Neuronal stem cell (in vitro differentiated cells): ENCODE results near the gene NXN.
"Not testable (repeated sequence)": the region's sequence is repeated elsewhere in the genome, so short reads cannot be mapped to it uniquely, and the experiment has no call there.

Experiments
- DNase-seq: peaks from one replicate; pipeline ENCODE4 v3.0.0-alpha.2; 2013; ENCODE audit warnings: low spot score
- H2AFZ ChIP-seq: one replicate; pipeline ENCODE4 v1.6.1; 2013; ENCODE audit warnings: mild to moderate bottlenecking, low read length, inconsistent platforms
- H2AK5ac ChIP-seq: 2 replicates; pipeline ENCODE4 v1.6.1; 2013; ENCODE audit warnings: low read depth, mild to moderate bottlenecking, inconsistent platforms, low read length, moderate library complexity, mixed read lengths
- H2BK120ac ChIP-seq: 2 replicates; pipeline ENCODE4 v1.6.1; 2013; ENCODE audit warnings: low read depth, mild to moderate bottlenecking, inconsistent platforms, low read length, moderate library complexity, mixed read lengths
- H2BK12ac ChIP-seq: one replicate; pipeline ENCODE4 v1.6.1; 2013; ENCODE audit warnings: low read length, inconsistent platforms
- H2BK15ac ChIP-seq: 2 replicates; pipeline ENCODE4 v1.6.1; 2013; ENCODE audit warnings: mild to moderate bottlenecking, low read length, inconsistent platforms, mixed read lengths
- H2BK5ac ChIP-seq: one replicate; pipeline ENCODE4 v1.6.1; 2013; ENCODE audit warnings: inconsistent platforms, mild to moderate bottlenecking, low read length, moderate library complexity
- H3K14ac ChIP-seq: one replicate; pipeline ENCODE4 v1.6.1; 2013; ENCODE audit warnings: low read length, inconsistent platforms
- H3K18ac ChIP-seq: 2 replicates; pipeline ENCODE4 v1.6.1; 2013; ENCODE audit warnings: low read length, inconsistent platforms
- H3K23ac ChIP-seq: 2 replicates; pipeline ENCODE4 v1.6.1; 2013; ENCODE audit warnings: low read depth, mild to moderate bottlenecking, mixed read lengths, low read length, inconsistent platforms; ENCODE audit not compliant: poor library complexity
- H3K27ac ChIP-seq: replicated peaks from 3 replicates; pipeline ENCODE4 v1.5.1; 2013; ENCODE audit warnings: low read length, inconsistent platforms
- H3K27me3 ChIP-seq, 3 experiments: 2 replicates each; pipeline ENCODE4 v1.6.1; 2013; ENCODE audit warnings: low read length in 3 of 3, mild to moderate bottlenecking in 2 of 3, inconsistent platforms in 1 of 3, low read depth in 1 of 3, mixed read lengths in 1 of 3, moderate library complexity in 1 of 3; ENCODE audit not compliant: control insufficient read depth in 3 of 3, insufficient read depth in 3 of 3
- H3K36me3 ChIP-seq, 2 donors: replicated peaks in 1 of 2; 2 replicates each; pipeline ENCODE4 v1.6.1; 2013; ENCODE audit warnings: low read length in 2 of 2; ENCODE audit not compliant: control insufficient read depth in 2 of 2, insufficient read depth in 2 of 2
- H3K4ac ChIP-seq: 2 replicates; pipeline ENCODE4 v1.6.1; 2013; ENCODE audit warnings: inconsistent platforms, mild to moderate bottlenecking, low read length, moderate library complexity
- H3K4me1 ChIP-seq, 2 donors: 1 replicate in 1 of 2; 2 replicates in 1 of 2; pipeline ENCODE4 v1.6.1; 2013; ENCODE audit warnings: low read length in 2 of 2, low read depth in 1 of 2; ENCODE audit not compliant: control insufficient read depth in 2 of 2, insufficient read depth in 1 of 2
- H3K4me2 ChIP-seq: one replicate; pipeline ENCODE4 v1.6.1; 2013; ENCODE audit warnings: mild to moderate bottlenecking, low read length, inconsistent platforms; ENCODE audit not compliant: insufficient read depth, poor library complexity, severe bottlenecking
- H3K4me3 ChIP-seq, 2 donors: 2 replicates each; pipeline ENCODE4 v1.5.1; 2013; ENCODE audit warnings: low read length in 2 of 2, mild to moderate bottlenecking in 2 of 2, inconsistent platforms in 1 of 2, moderate library complexity in 1 of 2
- H3K79me1 ChIP-seq: one replicate; pipeline ENCODE4 v1.6.1; 2013; ENCODE audit warnings: low read depth, mild to moderate bottlenecking, inconsistent platforms, low read length, moderate library complexity
- H3K9ac ChIP-seq: one replicate; pipeline ENCODE4 v1.6.1; 2013; ENCODE audit warnings: mild to moderate bottlenecking, low read depth, low read length, inconsistent platforms; ENCODE audit not compliant: poor library complexity
- H3K9me3 ChIP-seq, 2 donors: replicated peaks in 1 of 2; 2 replicates each; pipeline versions ENCODE3 to v1.6.1; 2013; ENCODE audit warnings: low read length in 2 of 2, mild to moderate bottlenecking in 2 of 2, inconsistent platforms in 1 of 2, low read depth in 1 of 2, mixed read lengths in 1 of 2, moderate library complexity in 1 of 2; ENCODE audit not compliant: control insufficient read depth in 2 of 2, insufficient read depth in 1 of 2
- H4K8ac ChIP-seq: one replicate; pipeline ENCODE4 v1.6.1; 2013; ENCODE audit warnings: low read depth, mild to moderate bottlenecking, inconsistent platforms, low read length, moderate library complexity
- H4K91ac ChIP-seq: one replicate; pipeline ENCODE4 v1.6.1; 2013; ENCODE audit warnings: low read length, low read depth, mild to moderate bottlenecking, inconsistent platforms; ENCODE audit not compliant: poor library complexity
- WGBS, 2 donors: extraction: QIAGEN DNeasy Blood & Tissue Kit; methylation state at CpG; one replicate each; pipeline ENCODE4 v1.1.7; 2013; ENCODE audit warnings: missing lambda C conversion rate in 2 of 2, mixed read lengths in 1 of 2; ENCODE audit not compliant: insufficient read length in 2 of 2, insufficient replicate concordance in 1 of 2; ENCODE audit errors: extremely low coverage in 2 of 2; 5-methylcytosine and 5-hydroxymethylcytosine counted together

Gene NXN

DNA sequence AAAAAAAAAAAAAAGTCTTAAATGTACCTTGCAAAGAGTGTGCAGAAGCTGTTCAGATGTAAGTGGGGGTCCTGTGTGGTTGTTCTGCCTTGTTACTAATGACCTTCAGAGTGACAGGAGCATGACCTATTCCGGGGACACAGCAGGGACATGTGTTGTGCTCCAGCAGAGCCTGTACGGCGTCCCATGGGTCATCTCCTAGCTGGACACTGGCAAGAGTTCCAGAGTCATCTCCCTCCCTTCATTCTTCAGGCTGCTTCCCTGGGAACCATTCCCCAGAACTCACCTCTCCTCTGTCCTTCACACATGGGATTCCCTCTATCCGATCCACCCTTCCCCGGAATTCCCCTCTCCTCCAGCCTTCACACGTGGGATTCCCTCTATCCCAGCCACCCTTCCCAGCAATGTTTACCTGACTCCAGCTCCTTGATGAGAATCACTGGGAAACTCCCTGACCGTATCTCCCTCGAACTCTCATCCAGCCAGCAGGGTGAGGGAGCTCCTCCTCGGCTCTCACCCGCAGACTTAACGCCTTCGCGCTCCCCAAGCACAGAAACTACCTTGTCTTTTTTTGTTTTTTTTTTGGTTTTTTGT is 111.6 kb downstream of the NXN start:
- peaks cover 4 to 59% of the 10 kb centered on the region in 2 donors for H3K36me3 ChIP-seq
- DNase-seq: no peak
- H3K14ac ChIP-seq: no peak overlapping the region
- no peak overlapping the region for H4K91ac ChIP-seq
- H3K27ac ChIP-seq: no peak overlapping the region
- H3K4ac ChIP-seq: no peak overlapping the region
- no peak overlapping the region for H2BK12ac ChIP-seq
- no peak overlapping the region for H3K23ac ChIP-seq
- no peak overlapping the region for H2AK5ac ChIP-seq
- no peak overlapping the region for H3K4me3 ChIP-seq
- H2BK15ac ChIP-seq: no peak overlapping the region
- no peak overlapping the region for H2BK5ac ChIP-seq
- H3K27me3 ChIP-seq: no peaks in the 10 kb centered on the region
- peak overlapping the region; percentile 53 for H3K18ac ChIP-seq
- H4K8ac ChIP-seq: no peak overlapping the region
- H2AFZ ChIP-seq: no peak overlapping the region
- peaks cover 2% of the 10 kb centered on the region for H3K79me1 ChIP-seq
- H3K4me1 ChIP-seq: no peaks in the 10 kb centered on the region
- H3K4me2 ChIP-seq: no peak overlapping the region
- peaks cover 5 to 17% of the 10 kb centered on the region in 2 donors for H3K9me3 ChIP-seq
- no peak overlapping the region for H2BK120ac ChIP-seq
- WGBS, 2 donors: no CpG with 5 or more reads among the region's 13 CpGs
- H3K9ac ChIP-seq: no peak overlapping the region

DNA sequence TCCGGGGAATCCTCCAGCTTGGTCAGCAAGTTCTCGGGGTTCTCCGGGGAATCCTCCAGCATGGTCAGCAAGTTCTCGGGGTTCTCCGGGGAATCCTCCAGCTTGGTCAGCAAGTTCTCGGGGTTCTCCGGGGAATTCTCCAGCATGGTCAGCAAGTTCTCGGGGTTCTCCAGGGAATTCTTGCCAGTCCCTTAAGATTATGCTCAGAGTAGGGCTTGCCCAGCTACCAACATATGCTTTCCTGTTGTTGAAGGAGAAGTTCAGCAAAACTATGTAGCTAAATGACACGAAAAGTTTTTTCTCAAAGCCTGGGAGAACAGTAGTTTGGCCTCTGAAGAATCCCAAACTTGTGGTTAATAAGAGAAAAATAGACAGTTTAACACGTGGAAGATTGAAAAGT is 112.3 kb downstream of the NXN start:
- H3K4me2 ChIP-seq, H3K27ac ChIP-seq, H4K91ac ChIP-seq, H4K8ac ChIP-seq, H3K4ac ChIP-seq, H3K4me3 ChIP-seq, H2BK5ac ChIP-seq, H3K27me3 ChIP-seq, H3K9ac ChIP-seq, H2BK120ac ChIP-seq, H3K18ac ChIP-seq, H2AFZ ChIP-seq, H2BK12ac ChIP-seq, H2AK5ac ChIP-seq, H3K23ac ChIP-seq, H2BK15ac ChIP-seq, H3K4me1 ChIP-seq, H3K14ac ChIP-seq, DNase-seq, H3K79me1 ChIP-seq: not testable (repeated sequence)
- WGBS, 2 donors: no CpG with 5 or more reads among the region's 10 CpGs
- Histone ChIP-seq H3K9me3 (peaks cover 2 to 11% of the 10 kb centered on the region in 2 donors), H3K36me3 (peaks cover 4 to 65% of the 10 kb centered on the region in 2 donors)

DNA sequence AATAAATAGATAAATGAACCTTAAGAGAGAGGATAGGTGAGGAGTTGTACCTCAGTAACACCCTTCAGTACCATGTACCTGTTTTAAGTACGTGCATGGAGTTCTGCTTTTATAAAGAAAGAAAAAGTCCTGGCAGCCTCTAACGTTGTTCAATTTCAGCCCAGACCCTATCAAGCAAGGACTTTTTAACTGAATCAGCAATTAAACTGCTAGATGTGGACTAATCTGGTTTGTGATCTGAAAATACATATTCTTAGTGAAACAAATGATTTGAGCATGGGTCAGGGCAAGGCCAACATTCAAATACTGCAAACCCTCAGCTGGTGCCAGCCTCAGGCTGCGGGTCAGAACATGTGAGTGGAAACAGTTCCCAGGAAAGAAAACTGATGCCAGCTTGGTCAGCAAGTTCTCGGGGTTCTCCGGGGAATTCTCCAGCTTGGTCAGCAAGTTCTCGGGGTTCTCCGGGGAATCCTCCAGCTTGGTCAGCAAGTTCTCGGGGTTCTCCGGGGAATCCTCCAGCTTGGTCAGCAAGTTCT is 112.9 kb downstream of the NXN start:
- H3K9ac ChIP-seq: no peak overlapping the region
- no peak overlapping the region for H3K23ac ChIP-seq
- no peak overlapping the region for H3K27ac ChIP-seq
- WGBS, 2 donors: no CpG with 5 or more reads among the region's 9 CpGs
- H3K18ac ChIP-seq: no peak overlapping the region
- no peak overlapping the region for H3K14ac ChIP-seq
- H3K27me3 ChIP-seq: no peaks in the 10 kb centered on the region
- no peak overlapping the region for H2BK120ac ChIP-seq
- no peak overlapping the region for H3K4me3 ChIP-seq
- H2BK5ac ChIP-seq: no peak overlapping the region
- H2AFZ ChIP-seq: no peak overlapping the region
- peaks cover 4 to 64% of the 10 kb centered on the region in 2 donors for H3K36me3 ChIP-seq
- H2BK15ac ChIP-seq: no peak overlapping the region
- H2BK12ac ChIP-seq: no peak overlapping the region
- DNase-seq: no peak
- H2AK5ac ChIP-seq: no peak overlapping the region
- H3K79me1 ChIP-seq: peaks cover 2% of the 10 kb centered on the region
- H3K4ac ChIP-seq: no peak overlapping the region
- H4K8ac ChIP-seq: no peak overlapping the region
- peaks cover 1 to 5% of the 10 kb centered on the region in 2 donors for H3K9me3 ChIP-seq
- no peaks in the 10 kb centered on the region for H3K4me1 ChIP-seq
- H4K91ac ChIP-seq: no peak overlapping the region
- H3K4me2 ChIP-seq: no peak overlapping the region

DNA sequence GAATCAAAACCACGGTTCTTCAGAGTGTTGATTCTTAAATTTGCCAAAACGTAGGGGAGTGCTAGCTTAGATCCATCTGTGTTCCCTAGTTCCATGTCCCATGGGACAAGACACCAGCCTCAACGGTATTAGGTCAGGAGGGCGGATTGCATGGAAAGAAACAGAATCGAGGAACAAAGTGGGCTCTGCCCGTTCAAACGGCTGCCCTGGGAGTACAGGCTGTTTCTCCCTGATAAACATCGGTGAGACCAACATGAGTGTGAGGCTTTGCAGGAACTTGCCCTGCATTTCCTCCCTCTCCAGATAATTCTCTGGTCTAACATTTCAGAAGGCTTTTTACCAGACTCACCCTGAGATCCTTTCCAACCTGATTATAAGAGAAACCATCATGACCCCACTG is 115.3 kb downstream of the NXN start:
- no peak overlapping the region for H3K27ac ChIP-seq
- H2AFZ ChIP-seq: no peak overlapping the region
- H3K79me1 ChIP-seq: no peaks in the 10 kb centered on the region
- no peak overlapping the region for H2BK5ac ChIP-seq
- no peak overlapping the region for H3K18ac ChIP-seq
- peaks cover 4 to 58% of the 10 kb centered on the region in 2 donors for H3K36me3 ChIP-seq
- no peak overlapping the region for H3K4me2 ChIP-seq
- peaks cover 0 to 6% of the 10 kb centered on the region in 2 donors for H3K4me1 ChIP-seq
- no peak overlapping the region for H3K23ac ChIP-seq
- H3K4me3 ChIP-seq: no peak overlapping the region
- H2BK120ac ChIP-seq: no peak overlapping the region
- no peak overlapping the region for H2AK5ac ChIP-seq
- no peak overlapping the region for H2BK12ac ChIP-seq
- H3K14ac ChIP-seq: no peak overlapping the region
- H3K9me3 ChIP-seq: peaks cover 0 to 3% of the 10 kb centered on the region in 2 donors
- no peak overlapping the region for H3K9ac ChIP-seq
- H3K4ac ChIP-seq: no peak overlapping the region
- no peak overlapping the region for H4K8ac ChIP-seq
- no peaks in the 10 kb centered on the region for H3K27me3 ChIP-seq
- DNase-seq: no peak
- no peak overlapping the region for H4K91ac ChIP-seq
- no peak overlapping the region for H2BK15ac ChIP-seq
- no CpG with 5 or more reads among the region's 8 CpGs for WGBS, 2 donors
